HG02885 (cell line): ENCODE results near the gene POMZP3.
A peak's percentile ranks its signal among the peaks of the same experiment; 100 is the strongest.
"Not testable (repeated sequence)": the region's sequence is repeated elsewhere in the genome, so short reads cannot be mapped to it uniquely, and the experiment has no call there.

Experiments used
- ATAC-seq: cut with Tn5 transposase; IDR thresholded peaks from one replicate; pipeline ENCODE4 v1.9.1; 2021; ENCODE audit warnings: mild to moderate bottlenecking; ENCODE audit not compliant: unreplicated experiment, poor library complexity

Gene POMZP3

DNA sequence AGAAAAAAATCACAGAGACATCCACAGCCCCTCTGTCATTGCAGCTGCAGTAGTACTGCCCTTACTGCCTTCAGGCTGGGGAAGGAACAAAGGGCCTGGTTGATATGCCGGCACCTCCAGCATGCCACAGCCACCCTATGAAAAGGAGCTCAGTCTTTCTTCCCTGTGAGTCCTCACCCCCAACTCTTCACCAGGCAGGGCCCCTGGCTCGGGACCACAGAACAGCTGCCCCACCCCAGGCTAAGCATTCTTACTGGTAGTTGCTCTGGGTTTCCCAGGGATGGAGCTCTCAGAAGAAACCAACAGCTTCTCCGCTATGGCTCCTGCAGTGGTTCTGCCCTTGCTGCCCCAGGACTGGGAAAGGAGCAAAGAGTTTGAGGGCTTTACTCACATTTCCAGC lies 36.0 kb downstream of the POMZP3 start:
- not testable (repeated sequence) for ATAC-seq

DNA sequence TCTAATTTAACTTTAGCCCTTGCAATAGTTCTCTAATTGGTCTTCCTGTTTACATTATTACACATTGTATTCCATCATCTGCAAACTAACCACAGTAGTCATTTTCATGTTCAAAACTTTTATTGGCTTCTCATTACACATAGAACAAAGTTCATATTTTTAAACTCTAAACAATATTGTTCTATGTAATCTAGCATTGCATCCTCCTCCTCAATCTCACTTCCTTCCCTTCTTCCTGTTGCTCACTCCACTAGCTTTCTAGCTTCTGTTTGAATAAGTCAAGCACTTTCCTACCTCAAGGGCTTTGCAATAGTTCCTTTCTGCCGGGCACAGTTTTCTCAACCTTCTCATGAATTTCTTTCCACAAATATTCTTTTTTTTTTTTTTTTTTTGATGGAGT lies 38.5 kb downstream of the POMZP3 start:
- ATAC-seq = peak; percentile 52

DNA sequence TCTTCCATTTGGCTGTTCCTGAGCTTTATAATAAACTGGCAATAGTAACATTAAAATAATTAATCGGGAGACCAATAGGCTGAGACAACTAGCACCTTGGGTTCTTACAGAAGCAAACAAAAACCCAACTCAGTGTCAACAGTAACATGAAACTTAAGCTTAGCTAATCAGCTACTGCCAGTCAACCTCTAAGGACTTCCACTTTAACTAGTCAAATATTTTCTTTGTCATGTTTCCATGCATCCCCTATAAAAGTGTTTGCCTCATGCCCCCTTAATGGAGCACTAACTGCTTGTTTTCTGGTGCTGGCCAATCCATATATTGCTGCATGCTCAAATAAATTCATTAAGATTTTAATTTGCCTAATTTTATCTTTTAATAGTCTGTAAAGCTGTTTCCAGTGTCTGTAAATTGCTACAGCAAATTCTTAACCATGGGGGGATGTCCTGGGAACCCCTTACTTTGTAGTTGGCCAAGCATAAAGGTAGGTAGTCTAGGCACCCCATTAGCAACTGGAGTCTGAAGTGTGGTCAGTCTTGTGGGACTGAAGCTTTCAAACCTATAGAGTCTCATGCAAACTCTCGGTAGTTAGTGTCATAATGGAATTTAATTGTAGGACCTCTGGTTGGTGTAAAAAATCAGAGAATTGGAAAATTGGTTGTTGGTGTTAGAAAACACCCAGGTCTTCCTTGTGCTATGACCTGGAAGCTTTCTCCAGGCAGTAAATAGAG lies 40.3 kb downstream of the POMZP3 start:
- ATAC-seq = not testable (repeated sequence)

DNA sequence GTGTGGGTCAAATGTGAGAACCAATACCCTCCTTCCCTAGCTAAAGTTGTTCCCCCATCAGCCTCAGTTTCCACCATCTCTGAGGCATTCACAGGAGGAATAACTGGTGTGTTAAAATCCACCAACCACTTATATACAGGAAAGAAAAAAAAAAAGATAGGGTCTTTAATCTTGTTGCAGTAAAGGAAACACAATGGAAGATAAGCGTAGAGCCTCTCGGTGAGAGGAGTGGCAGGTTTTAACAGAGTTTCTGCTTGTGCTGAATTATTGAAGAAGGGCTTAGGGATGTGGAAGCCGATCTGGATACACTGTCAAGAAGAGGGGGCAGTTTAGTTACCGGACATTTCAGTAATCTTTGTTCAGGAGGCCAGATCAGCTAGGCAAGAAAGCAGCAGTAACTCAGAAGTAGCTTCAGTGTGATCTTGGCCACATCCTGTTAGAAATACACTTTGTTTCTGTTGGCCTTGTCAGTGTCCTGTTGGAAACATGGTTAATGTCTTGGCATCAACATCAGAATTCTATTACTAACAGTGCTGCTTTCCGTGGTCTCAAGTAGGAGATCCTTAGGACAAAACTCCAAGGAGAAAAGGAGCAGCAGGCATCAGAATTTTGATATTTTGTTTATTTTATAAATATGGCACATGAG lies 43.3 kb downstream of the POMZP3 start:
- ATAC-seq = not testable (repeated sequence)

DNA sequence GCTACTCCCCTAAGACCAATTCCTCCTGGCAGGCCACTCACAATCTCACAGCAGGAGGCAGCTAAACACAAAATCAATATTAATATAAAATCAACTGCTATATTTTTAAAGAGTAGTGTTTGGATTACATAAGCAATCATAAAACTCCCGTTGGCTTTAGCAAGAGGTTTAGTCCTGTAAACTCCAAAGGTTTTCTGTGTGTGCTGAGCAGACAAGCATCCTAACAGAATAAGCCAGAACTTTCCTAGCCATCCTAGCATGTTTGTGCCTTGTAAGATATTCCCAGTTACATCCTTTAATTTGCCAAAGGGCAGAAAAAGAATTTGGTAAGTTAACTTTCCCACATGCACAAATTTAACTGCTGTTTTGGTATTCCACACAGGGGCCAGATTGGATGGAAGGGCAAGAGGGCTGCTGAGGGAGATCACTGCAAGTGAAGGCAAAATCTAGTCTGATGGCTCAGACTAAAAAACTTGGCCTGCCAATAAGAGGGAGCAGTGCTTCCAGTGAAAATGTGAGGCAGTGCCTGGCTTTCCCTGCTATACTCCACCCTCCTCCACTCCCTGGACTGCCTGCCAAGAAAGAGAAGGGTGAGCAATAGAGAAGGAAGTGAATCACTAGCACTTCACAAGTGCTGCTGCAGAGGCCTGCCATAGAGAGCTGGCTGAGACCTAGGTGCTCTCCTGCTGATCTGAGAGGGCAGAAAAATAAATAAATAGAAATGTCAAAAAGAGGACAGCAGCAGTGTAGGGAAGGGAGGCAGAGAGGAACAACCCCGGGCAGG lies 44.0 kb downstream of the POMZP3 start:
- ATAC-seq = not testable (repeated sequence)

DNA sequence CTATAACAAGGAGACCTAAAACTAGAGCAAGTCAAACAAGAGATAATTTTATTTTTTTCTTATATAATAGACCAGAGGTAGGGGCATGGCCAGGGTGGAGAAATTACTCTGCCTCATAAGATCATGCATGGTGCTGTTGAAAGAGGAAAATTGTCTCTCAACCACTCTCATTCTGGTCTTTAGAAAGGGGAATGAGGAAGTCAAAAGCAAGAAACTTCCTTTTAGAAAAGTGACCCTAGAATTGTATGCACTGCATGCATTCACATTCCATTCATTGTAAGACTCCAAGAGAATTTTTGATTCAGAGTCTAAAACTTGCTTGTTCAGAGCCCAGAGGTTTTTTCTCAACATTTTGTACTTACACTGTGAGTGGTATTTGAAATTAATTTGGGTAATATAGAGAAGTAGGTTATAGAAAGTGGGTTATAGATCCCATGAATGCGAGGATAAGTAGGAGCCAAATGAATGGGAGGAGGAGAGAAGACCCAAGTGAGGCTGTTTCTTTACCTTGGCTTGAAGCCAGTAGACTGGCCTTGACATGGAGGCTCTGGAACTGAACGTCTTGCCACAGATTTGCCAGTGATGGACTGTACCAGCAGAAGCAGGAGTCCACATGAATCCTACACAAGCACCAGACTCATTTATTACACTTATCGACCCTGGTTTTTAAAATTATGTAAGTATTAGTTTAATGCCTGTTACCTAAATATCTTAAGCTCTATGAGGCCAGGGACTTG lies 51.0 kb downstream of the POMZP3 start:
- not testable (repeated sequence) for ATAC-seq

DNA sequence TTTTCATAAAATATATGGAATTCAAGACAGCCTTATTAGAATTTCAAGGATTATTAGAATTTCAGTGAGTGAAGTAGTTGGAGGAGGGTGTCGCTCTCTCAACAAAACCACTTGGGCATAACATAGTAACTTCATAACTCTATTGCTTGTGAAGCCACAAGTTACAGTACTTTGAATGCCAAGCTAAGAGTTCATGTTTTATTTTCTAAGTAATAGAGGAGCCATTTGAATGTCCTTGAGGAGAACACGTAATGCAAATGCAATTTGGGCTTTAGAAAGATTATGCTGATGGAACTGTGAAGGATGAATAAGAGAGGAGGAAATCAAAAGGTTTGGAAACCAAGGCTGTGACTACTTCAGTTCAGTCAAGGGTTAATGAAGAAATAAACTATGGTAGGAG lies 51.6 kb downstream of the POMZP3 start:
- not testable (repeated sequence) for ATAC-seq

DNA sequence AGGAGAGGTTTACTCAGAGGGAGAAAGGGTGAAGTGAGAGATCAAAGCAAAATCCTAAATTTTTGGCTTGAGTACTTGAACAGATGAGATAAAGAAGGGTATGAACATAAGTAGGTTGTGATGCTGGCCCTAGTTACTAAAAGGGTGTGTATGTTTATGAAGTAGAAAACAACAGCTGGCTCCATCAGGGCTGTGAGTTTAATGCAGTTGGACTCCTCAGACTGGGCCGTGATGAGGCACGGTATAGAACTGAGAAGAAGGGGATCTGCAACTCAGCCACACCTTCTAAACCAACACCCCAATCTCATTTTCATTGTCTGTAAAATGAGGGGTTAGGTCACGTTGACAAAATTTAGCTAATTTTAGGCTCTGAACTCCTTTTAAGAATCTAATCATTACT lies 54.8 kb downstream of the POMZP3 start:
- not testable (repeated sequence) for ATAC-seq

DNA sequence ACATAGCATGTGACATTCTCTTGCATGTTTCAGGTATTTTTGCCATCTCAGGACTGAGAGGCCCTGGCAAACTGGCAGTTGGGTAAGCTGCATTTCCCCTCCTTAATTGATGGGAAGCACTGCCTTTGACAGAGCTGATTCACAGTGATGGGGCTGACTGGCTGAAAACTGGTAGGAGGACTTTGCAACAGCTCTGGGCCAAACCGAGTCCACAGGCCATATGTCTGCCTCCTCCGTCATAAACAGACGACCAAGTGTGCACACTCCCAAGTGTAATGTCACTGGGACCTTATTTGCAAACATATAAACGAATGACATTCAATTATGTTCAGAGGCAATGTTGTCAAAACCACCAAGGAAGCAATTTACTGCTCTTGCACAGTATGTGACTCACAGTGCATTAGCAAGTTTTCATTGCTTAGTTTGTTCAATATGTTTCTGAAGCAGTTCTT lies 56.7 kb downstream of the POMZP3 start:
- ATAC-seq = not testable (repeated sequence)

DNA sequence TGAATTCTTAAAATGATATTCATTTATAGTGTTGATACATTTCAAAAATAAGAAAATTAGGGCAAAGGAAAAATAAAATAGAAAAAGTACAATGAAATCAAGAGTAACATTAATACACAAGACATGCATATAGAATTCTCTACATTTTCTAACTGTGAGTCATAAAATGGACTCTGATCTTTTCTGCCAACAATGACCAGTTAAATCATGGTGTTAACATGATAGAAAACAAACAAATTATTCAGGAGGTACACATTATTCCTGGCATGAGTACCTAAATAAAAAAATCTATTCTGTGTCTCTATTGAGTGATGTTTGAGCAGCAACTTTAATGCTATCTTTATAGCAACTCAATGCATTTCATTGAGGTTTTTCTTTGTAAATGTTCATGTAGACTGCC lies 58.3 kb downstream of the POMZP3 start:
- not testable (repeated sequence) for ATAC-seq

DNA sequence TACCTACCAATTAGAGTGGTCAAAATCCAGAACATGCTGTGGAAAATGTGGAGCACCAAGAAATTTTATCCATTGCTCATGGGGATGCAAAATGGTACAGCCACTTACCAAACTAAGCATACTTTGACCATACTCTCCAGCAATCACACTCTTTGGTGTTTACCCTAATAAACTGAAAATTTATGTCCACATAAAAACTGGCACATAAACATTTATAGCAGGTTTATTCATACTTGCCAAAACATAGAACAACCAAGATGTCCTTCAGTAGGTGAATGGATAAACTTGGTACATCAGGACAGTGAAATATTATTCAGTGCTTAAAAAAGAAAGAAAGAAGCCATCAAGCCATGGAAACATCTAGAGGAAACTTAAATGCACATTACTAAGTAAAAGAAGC lies 59.3 kb downstream of the POMZP3 start:
- not testable (repeated sequence) for ATAC-seq

DNA sequence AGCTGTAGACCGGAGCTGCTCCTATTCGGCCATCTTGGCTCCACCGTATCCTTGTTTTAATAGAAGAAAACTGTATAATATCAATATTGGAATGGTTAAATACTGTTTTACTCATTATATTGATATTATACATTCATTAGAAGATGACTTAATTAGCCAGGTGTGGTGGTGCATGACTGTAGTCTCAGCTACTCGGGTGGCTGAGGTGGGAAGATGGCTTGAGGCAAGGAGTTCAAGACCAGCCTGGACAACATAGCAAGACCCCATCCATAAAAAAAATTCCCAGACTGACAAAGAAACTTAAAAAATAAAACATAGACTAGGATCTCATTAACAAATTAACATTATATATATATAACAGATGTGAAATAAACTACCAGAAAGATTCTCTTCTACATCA lies 59.8 kb downstream of the POMZP3 start:
- ATAC-seq = not testable (repeated sequence)

DNA sequence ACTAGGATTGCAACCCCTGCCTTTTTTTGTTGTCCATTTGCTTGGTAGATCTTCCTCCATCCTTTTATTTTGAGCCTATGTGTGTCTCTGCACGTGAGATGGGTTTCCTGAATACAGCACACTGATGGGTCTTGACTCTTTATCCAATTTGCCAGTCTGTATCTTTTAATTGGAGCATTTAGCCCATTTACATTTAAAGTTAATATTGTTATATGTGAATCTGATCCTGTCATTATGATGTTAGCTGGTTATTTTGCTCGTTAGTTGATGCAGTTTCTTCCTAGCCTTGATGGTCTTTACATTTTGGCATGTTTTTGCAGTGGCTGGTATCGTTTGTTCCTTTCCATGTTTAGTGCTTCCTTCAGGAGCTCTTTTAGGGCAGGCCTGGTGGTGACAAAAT lies 62.1 kb downstream of the POMZP3 start:
- ATAC-seq = not testable (repeated sequence)

DNA sequence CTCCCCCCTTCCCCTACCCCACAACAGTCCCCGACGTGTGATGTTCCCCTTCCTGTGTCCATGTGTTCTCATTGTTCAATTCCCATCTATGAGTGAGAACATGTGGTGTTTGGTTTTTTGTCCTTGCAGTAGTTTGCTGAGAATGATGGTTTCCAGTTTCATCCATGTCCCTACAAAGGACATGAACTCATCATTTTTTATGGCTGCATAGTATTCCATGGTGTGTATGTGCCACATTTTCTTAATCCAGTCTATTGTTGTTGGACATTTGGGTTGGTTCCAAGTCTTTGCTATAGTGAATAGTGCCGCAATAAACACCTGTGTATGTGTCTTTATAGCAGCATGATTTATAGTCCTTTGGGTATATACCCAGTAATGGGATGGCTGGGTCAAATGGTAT lies 65.7 kb downstream of the POMZP3 start:
- ATAC-seq = not testable (repeated sequence)

DNA sequence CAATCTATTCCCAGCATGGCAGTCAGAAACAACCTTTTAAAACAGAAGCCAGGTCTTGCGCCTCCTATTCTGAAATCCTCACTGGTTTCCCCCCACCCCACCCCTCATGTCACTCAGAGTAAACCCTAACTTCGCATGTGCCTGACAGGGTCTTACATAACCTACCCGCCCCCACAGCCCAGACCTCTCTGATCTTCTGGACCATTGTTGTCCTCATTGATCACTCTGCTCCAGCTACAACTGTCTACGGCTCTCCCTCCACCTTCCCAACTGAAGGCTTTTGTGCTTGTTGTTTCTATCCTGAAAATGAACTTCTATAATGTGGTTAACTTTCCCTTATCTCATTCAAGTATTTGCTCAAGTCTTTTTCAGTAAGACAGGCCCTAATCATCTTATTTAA lies 66.9 kb downstream of the POMZP3 start:
- not testable (repeated sequence) for ATAC-seq
